Muscle of leg (tissue), 11 donors: ENCODE results near the gene MMP20. TPM values are rescaled to one million over a fixed set of nuclear protein-coding genes. Genes with fewer than 3 reads are reported as not detected.

Source experiments
- DNase-seq: peaks from one replicate; pipeline ENCODE4 v3.0.0; 2013
- H3K27ac ChIP-seq: one replicate; pipeline ENCODE4 v1.5.1; 2013; ENCODE audit warnings: mild to moderate bottlenecking, low read length, control low read depth
- H3K27me3 ChIP-seq: one replicate; pipeline ENCODE4 v1.6.1; 2013; ENCODE audit warnings: low read length; ENCODE audit not compliant: control insufficient read depth, insufficient read depth
- H3K36me3 ChIP-seq: one replicate; pipeline ENCODE4 v1.6.1; 2013; ENCODE audit warnings: low read length; ENCODE audit not compliant: control insufficient read depth, insufficient read depth
- H3K4me1 ChIP-seq: one replicate; pipeline ENCODE4 v1.6.1; 2013; ENCODE audit warnings: low read length; ENCODE audit not compliant: control insufficient read depth, insufficient read depth
- H3K4me3 ChIP-seq: one replicate; pipeline ENCODE4 v1.5.1; 2013; ENCODE audit warnings: low read length, control low read depth
- H3K9me3 ChIP-seq: replicated peaks from 2 replicates; pipeline ENCODE4 v1.6.1; 2013; ENCODE audit warnings: low read depth, low read length; ENCODE audit not compliant: control insufficient read depth
- WGBS: methylation state at CpG from one replicate; pipeline ENCODE4 v1.1.5; 2013; ENCODE audit warnings: missing lambda C conversion rate; ENCODE audit not compliant: insufficient coverage; 5-methylcytosine and 5-hydroxymethylcytosine counted together
- polyA plus RNA-seq, 8 donors: library from polyadenylated mRNA; unstranded; fragments of 120-200 nt; gene quantifications; one replicate each; pipeline versions ENCODE4 v1.2.1 to v1.2.3, GENCODE V29; 2013; ENCODE audit warnings: inconsistent platforms in 1 of 8, low replicate concordance in 1 of 8; ENCODE audit not compliant: insufficient read length in 8 of 8, insufficient read depth in 1 of 8
- total RNA-seq: library from RNA; stranded (reverse); fragments of 120-200 nt; gene quantifications from one replicate; pipeline ENCODE4 v1.2.4, GENCODE V29; 2013

The MMP20 gene
- total and polyA plus RNA-seq, 9 donors: not detected

GRCh38 chr11:102564110-102564509, 61.0 kb downstream of the MMP20 start:
- no peak for DNase-seq
- no peaks in the 10 kb centered on the region for H3K27me3 ChIP-seq

GRCh38 chr11:102561636-102562035, 63.5 kb downstream of the MMP20 start:
- no peak overlapping the region for H3K4me3 ChIP-seq
- no peaks in the 10 kb centered on the region for H3K4me1 ChIP-seq
- no peaks in the 10 kb centered on the region for H3K27me3 ChIP-seq
- H3K27ac ChIP-seq: no peak overlapping the region
- DNase-seq: no peak
- H3K36me3 ChIP-seq: no peaks in the 10 kb centered on the region
- no peaks in the 10 kb centered on the region for H3K9me3 ChIP-seq

More at GRCh38 chr11:102564110-102564509, 61.0 kb downstream of the MMP20 start:
- no peak overlapping the region for H3K4me3 ChIP-seq
- no peaks in the 10 kb centered on the region for H3K36me3 ChIP-seq
- no peak overlapping the region for H3K27ac ChIP-seq
- no peaks in the 10 kb centered on the region for H3K9me3 ChIP-seq
- no peaks in the 10 kb centered on the region for H3K4me1 ChIP-seq
- no CpG with 5 or more reads among the region's 2 CpGs for WGBS

- Histone ChIP-seq H3K4me3 (peak overlapping the region; percentile 3), H3K36me3 (no peaks in the 10 kb centered on the region), H3K27ac (peak overlapping the region; percentile 14), H3K27me3 (no peaks in the 10 kb centered on the region), H3K9me3 (no peaks in the 10 kb centered on the region), H3K4me1 (no peaks in the 10 kb centered on the region)
- peak; percentile 25 for DNase-seq
- WGBS: 30% methylated on average over 1 of the region's 6 CpGs
Measured at GRCh38 chr11:102560555-102561011, 64.5 kb downstream of the MMP20 start.

- Histone ChIP-seq H3K27ac (no peak overlapping the region), H3K4me1 (no peaks in the 10 kb centered on the region), H3K36me3 (no peaks in the 10 kb centered on the region), H3K4me3 (no peak overlapping the region), H3K9me3 (no peaks in the 10 kb centered on the region), H3K27me3 (no peaks in the 10 kb centered on the region)
- DNase-seq: no peak
Measured at GRCh38 chr11:102559839-102560238, 65.3 kb downstream of the MMP20 start.

- Histone ChIP-seq H3K36me3 (no peaks in the 10 kb centered on the region), H3K27ac (no peak overlapping the region), H3K4me1 (no peaks in the 10 kb centered on the region), H3K4me3 (no peak overlapping the region), H3K27me3 (no peaks in the 10 kb centered on the region), H3K9me3 (no peaks in the 10 kb centered on the region)
- WGBS: 100% methylated on average over 2 of the region's 3 CpGs
- DNase-seq: no peak
Measured at GRCh38 chr11:102555091-102555490, 70.0 kb downstream of the MMP20 start.

GRCh38 chr11:102553835-102554282, 71.3 kb downstream of the MMP20 start:
- Histone ChIP-seq H3K27me3 (no peaks in the 10 kb centered on the region), H3K27ac (no peak overlapping the region), H3K4me1 (no peaks in the 10 kb centered on the region), H3K9me3 (no peaks in the 10 kb centered on the region), H3K4me3 (no peak overlapping the region), H3K36me3 (no peaks in the 10 kb centered on the region)
- DNase-seq: no peak
- 100% methylated on average over 1 of the region's 5 CpGs for WGBS

GRCh38 chr11:102552447-102553194, 72.5 kb downstream of the MMP20 start:
- Histone ChIP-seq H3K36me3 (no peaks in the 10 kb centered on the region), H3K4me3 (no peak overlapping the region), H3K4me1 (no peaks in the 10 kb centered on the region), H3K27me3 (no peaks in the 10 kb centered on the region), H3K27ac (no peak overlapping the region), H3K9me3 (no peaks in the 10 kb centered on the region)
- WGBS: 56% methylated on average over 1 of the region's 8 CpGs
- no peak for DNase-seq

GRCh38 chr11:102552020-102552419, 73.1 kb downstream of the MMP20 start:
- no peak overlapping the region for H3K27ac ChIP-seq
- DNase-seq: no peak
- no peaks in the 10 kb centered on the region for H3K9me3 ChIP-seq
- H3K4me3 ChIP-seq: no peak overlapping the region
- no peaks in the 10 kb centered on the region for H3K4me1 ChIP-seq
- 46% methylated on average over 1 of the region's 2 CpGs for WGBS
- no peaks in the 10 kb centered on the region for H3K36me3 ChIP-seq
- no peaks in the 10 kb centered on the region for H3K27me3 ChIP-seq

GRCh38 chr11:102551169-102551781, 73.9 kb downstream of the MMP20 start:
- no peaks in the 10 kb centered on the region for H3K9me3 ChIP-seq
- H3K4me1 ChIP-seq: no peaks in the 10 kb centered on the region
- H3K36me3 ChIP-seq: no peaks in the 10 kb centered on the region
- H3K27ac ChIP-seq: no peak overlapping the region
- no peak for DNase-seq
- no peaks in the 10 kb centered on the region for H3K27me3 ChIP-seq
- WGBS: 17% methylated on average over 3 of the region's 6 CpGs
- no peak overlapping the region for H3K4me3 ChIP-seq

GRCh38 chr11:102546923-102547471, 78.1 kb downstream of the MMP20 start:
- H3K4me1 ChIP-seq: no peaks in the 10 kb centered on the region
- H3K27ac ChIP-seq: no peak overlapping the region
- no peaks in the 10 kb centered on the region for H3K9me3 ChIP-seq
- no peaks in the 10 kb centered on the region for H3K36me3 ChIP-seq
- no peak overlapping the region for H3K4me3 ChIP-seq
- H3K27me3 ChIP-seq: no peaks in the 10 kb centered on the region
- no CpG with 5 or more reads among the region's 3 CpGs for WGBS
- DNase-seq: no peak
